Body of pancreas (tissue), 4 donors: Measurements from ENCODE around the gene SUSD3. TPM values are rescaled to one million over a fixed set of nuclear protein-coding genes. Genes with fewer than 3 reads are reported as not detected.

Experiments used
- ATAC-seq: fragments of 150-250 bp; one replicate; pipeline ENCODE4 v1.9.1; 2016
- DNase-seq, 4 donors: peaks; one replicate each; pipeline ENCODE4 v3.0.0-alpha.2; 2019
- H3K27ac ChIP-seq, 4 donors: fragments of 200-600 bp; sonication (generic); 1 replicate in 3 of 4; 2 replicates in 1 of 4; pipeline versions ENCODE4 v1.5.1 to v1.6.1; 2016 to 2019; ENCODE audit warnings: mild to moderate bottlenecking in 1 of 4, mixed read lengths in 1 of 4, moderate library complexity in 1 of 4
- H3K27me3 ChIP-seq, 2 donors: fragments of 200-600 bp; sonication (generic); one replicate each; pipeline ENCODE4 v1.6.0; 2016; ENCODE audit warnings: mild to moderate bottlenecking in 1 of 2
- H3K36me3 ChIP-seq, 2 donors: fragments of 200-600 bp; sonication (generic); replicated peaks in 1 of 2; 2 replicates each; pipeline ENCODE4 v1.5.1; 2016; ENCODE audit warnings: low read depth in 2 of 2; ENCODE audit not compliant: insufficient read depth in 1 of 2
- H3K4me1 ChIP-seq: fragments of 200-600 bp; sonication (generic); one replicate; pipeline ENCODE4 v1.6.0; 2016
- H3K4me3 ChIP-seq, 2 donors: fragments of 200-600 bp; sonication (generic); 1 replicate in 1 of 2; 2 replicates in 1 of 2; pipeline ENCODE4 v1.5.1; 2016 to 2019
- H3K9me3 ChIP-seq, 3 donors: fragments of 200-600 bp; sonication (generic); 1 replicate in 2 of 3; 2 replicates in 1 of 3; pipeline ENCODE4 v1.5.1; 2016
- POLR2A ChIP-seq, 3 donors: fragments of 450-650 bp; IDR thresholded peaks; one replicate each; pipeline ENCODE4 v1.6.1; 2016; ENCODE audit warnings: antibody characterized with exemption in 3 of 3, mild to moderate bottlenecking in 2 of 3
- WGBS, 2 donors: methylation state at CpG; one replicate each; pipeline ENCODE4 v1.1.5; 2017; 5-methylcytosine and 5-hydroxymethylcytosine counted together
- intact Hi-C: fragments of 100-400 bp; cut with DNase I; formaldehyde crosslinking; loops from one replicate; pipeline ENCODE4 v1.15.1; 2023
- total RNA-seq, 2 donors: library from RNA; depleted of rRNA; stranded (reverse); fragments of >200 nt; gene quantifications; one replicate each; pipeline ENCODE4 v1.1.0, GENCODE V29; 2016
- TF ChIP-seq, protein P1 (sequence below), 7 experiments: fragments of 450-650 bp in 4 of 7; fragments of 200-600 bp in 3 of 7; sonication (generic) in 3 of 7; IDR thresholded peaks; one replicate each; pipeline ENCODE4 v1.5.1; 2016 to 2019; ENCODE audit warnings: antibody characterized with exemption in 7 of 7

SUSD3 gene
- total RNA-seq, 2 donors from 2014 or later, result 3.6 TPM; not detected in 1

- H3K4me3 ChIP-seq, result no peak overlapping the region
- 87 to 89% methylated on average over 9 to 10 of the region's 10 CpGs for WGBS, 2 donors
- no peaks in the 10 kb centered on the region for H3K27me3 ChIP-seq
- ATAC-seq (no peak), DNase-seq (no peak)
- H3K4me1 ChIP-seq, result peaks cover 47% of the 10 kb centered on the region
- peaks cover 0 to 3% of the 10 kb centered on the region in 2 donors for H3K36me3 ChIP-seq
- H3K27ac ChIP-seq, result no peak overlapping the region
- intact Hi-C loops, result no loop called here
- TF ChIP-seq, protein P1, sequence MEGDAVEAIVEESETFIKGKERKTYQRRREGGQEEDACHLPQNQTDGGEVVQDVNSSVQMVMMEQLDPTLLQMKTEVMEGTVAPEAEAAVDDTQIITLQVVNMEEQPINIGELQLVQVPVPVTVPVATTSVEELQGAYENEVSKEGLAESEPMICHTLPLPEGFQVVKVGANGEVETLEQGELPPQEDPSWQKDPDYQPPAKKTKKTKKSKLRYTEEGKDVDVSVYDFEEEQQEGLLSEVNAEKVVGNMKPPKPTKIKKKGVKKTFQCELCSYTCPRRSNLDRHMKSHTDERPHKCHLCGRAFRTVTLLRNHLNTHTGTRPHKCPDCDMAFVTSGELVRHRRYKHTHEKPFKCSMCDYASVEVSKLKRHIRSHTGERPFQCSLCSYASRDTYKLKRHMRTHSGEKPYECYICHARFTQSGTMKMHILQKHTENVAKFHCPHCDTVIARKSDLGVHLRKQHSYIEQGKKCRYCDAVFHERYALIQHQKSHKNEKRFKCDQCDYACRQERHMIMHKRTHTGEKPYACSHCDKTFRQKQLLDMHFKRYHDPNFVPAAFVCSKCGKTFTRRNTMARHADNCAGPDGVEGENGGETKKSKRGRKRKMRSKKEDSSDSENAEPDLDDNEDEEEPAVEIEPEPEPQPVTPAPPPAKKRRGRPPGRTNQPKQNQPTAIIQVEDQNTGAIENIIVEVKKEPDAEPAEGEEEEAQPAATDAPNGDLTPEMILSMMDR (IDR thresholded peaks at IDR 0.05), result no peak
- no peak for TF ChIP-seq POLR2A (IDR thresholded peaks at IDR 0.05)
- H3K9me3 ChIP-seq, result no peaks in the 10 kb centered on the region
Measured at GRCh38 chr9:93128715-93129224, 70.3 kb downstream of the SUSD3 start.

GRCh38 chr9:93129286-93129685, 70.8 kb downstream of the SUSD3 start:
- Histone ChIP-seq H3K27me3 (no peaks in the 10 kb centered on the region), H3K36me3 (peaks cover 0 to 2% of the 10 kb centered on the region in 2 donors), H3K4me1 (peaks cover 47% of the 10 kb centered on the region), H3K4me3 (no peak overlapping the region), H3K27ac (no peak overlapping the region), H3K9me3 (no peaks in the 10 kb centered on the region)
- TF ChIP-seq, protein P1 (IDR thresholded peaks at IDR 0.05), result no peak
- TF ChIP-seq POLR2A (IDR thresholded peaks at IDR 0.05), result no peak
- peak in 1 of 4 donors; percentile 25 for DNase-seq
- WGBS, 2 donors, result 57 to 64% methylated on average over 7 to 8 of the region's 8 CpGs
- ATAC-seq, result no peak
- intact Hi-C loops, result no loop called here

DNA sequence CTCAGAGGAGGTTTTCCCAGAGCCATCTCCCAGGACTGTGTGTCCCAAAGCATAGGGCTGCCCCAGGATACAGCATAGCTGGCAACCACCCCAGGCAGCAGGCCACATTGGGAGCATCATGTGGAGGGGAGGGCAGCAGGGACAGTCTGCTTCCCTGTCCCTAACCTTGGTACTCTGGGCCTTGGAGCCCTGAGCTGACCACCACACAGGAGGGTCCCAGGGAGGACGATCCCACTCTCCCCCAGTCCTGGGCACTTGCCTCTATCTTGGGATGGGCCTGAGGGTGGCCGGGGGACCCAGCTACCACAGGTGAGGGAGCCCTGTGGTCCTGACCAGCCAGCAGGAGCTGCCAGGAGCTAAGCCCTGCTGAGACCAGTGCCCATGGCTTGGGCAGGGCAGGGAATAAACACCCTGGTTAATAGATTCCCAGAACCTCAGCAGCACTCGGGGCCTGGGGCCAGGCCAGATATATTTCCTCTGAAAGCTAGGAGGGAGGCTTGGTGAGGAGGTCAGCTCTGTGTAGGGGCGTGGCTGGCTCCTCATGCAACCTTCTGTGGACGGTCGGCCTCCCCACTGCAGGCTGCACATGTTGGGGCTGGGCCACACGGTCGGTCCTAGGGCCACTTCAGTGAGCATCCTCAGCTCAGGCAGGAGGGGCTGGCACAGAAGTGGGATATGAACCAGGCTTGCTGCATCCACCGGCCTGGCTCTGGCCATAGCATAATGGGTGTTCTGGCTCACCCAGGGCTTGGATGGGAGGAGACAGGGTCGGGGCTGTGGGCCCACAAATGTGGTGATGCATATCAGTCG, 71.4 kb downstream of the SUSD3 start:
- Histone ChIP-seq H3K4me3 (no peak overlapping the region), H3K36me3 (no peaks in the 10 kb centered on the region), H3K27me3 (no peaks in the 10 kb centered on the region), H3K9me3 (no peaks in the 10 kb centered on the region), H3K27ac (no peak overlapping the region), H3K4me1 (peaks cover 52% of the 10 kb centered on the region)
- DNase-seq (peak in 1 of 4 donors; percentile 21), ATAC-seq (no peak)
- intact Hi-C loops, result no loop called here
- TF ChIP-seq, protein P1 (IDR thresholded peaks at IDR 0.05), result no peak
- no peak for TF ChIP-seq POLR2A (IDR thresholded peaks at IDR 0.05)
- 59% methylated on average over 10 of the region's 11 CpGs; no CpG with 5 or more reads in 1 of the 2 donors for WGBS, 2 donors

DNA sequence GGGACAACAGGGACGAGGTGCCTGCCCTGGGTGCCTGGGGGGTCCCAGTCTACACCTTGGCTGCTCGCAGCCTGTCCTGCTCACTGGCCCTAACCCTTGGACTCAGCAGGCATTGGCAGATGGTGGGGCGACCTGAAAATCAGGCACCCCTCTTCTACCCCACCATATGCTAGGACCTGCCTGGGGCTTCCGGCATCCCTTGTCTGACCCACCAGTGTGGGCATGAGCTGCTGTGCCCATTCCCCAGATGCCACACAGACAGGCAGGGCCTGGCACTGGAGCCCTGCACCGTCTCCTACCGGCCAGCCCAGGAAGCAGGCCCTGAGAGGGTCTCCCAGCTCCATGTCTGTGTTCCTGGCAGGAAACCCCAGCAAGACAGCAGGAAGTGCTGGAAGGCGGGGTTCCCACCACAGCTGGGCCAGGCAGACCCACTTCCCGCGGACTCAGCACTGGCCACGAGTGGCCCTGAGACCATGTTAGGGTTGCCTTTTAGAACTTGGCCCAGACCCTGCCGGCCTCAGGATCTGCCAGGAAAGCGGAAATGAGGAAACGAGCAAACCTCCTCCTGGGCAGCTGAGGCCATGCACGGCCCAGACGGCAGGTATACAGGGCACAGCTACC, 72.5 kb downstream of the SUSD3 start:
- Histone ChIP-seq H3K36me3 (no peaks in the 10 kb centered on the region), H3K27me3 (no peaks in the 10 kb centered on the region), H3K4me1 (peaks cover 62% of the 10 kb centered on the region), H3K4me3 (no peak overlapping the region), H3K27ac (peak overlapping the region in 3 of 4 donors; percentile 45 to 90 (median 90)), H3K9me3 (no peaks in the 10 kb centered on the region)
- WGBS, 2 donors, result 64 to 69% methylated on average over 7 to 15 of the region's 15 CpGs
- TF ChIP-seq, protein P1 (IDR thresholded peaks at IDR 0.05), result no peak
- no peak for TF ChIP-seq POLR2A (IDR thresholded peaks at IDR 0.05)
- intact Hi-C loops, result no loop called here
- DNase-seq (peak; percentile 17 to 59 (median 41)), ATAC-seq (no peak)
